Duodenal mucosa (tissue), 2 donors: ENCODE results near the gene OLA1.

Source experiments
- H3K27ac ChIP-seq: one replicate; pipeline ENCODE4 v1.7.0; 2013; ENCODE audit warnings: low read depth, low read length
- H3K27me3 ChIP-seq, 2 donors: one replicate each; pipeline ENCODE4 v1.7.0; 2013; ENCODE audit warnings: low read length in 2 of 2, control low read depth in 1 of 2; ENCODE audit not compliant: insufficient read depth in 2 of 2, control insufficient read depth in 1 of 2
- H3K36me3 ChIP-seq, 2 donors: one replicate each; pipeline ENCODE4 v1.7.0; 2013; ENCODE audit warnings: low read length in 2 of 2, control low read depth in 1 of 2; ENCODE audit not compliant: insufficient read depth in 2 of 2, control insufficient read depth in 1 of 2
- H3K4me1 ChIP-seq, 2 donors: one replicate each; pipeline ENCODE4 v1.7.0; 2013; ENCODE audit warnings: low read length in 2 of 2, control low read depth in 1 of 2; ENCODE audit not compliant: insufficient read depth in 2 of 2, control insufficient read depth in 1 of 2
- H3K4me3 ChIP-seq, 2 donors: one replicate each; pipeline ENCODE4 v1.7.0; 2013; ENCODE audit warnings: low read length in 2 of 2, low read depth in 1 of 2
- H3K9ac ChIP-seq, 2 donors: one replicate each; pipeline ENCODE4 v1.7.0; 2013; ENCODE audit warnings: low read length in 2 of 2, low read depth in 1 of 2
- H3K9me3 ChIP-seq, 2 donors: one replicate each; pipeline ENCODE4 v1.7.0; 2013; ENCODE audit warnings: low read length in 2 of 2, control low read depth in 1 of 2; ENCODE audit not compliant: control insufficient read depth in 1 of 2

Gene OLA1

GRCh38 chr2:174063492-174064092, 184.7 kb downstream of the OLA1 start:
- no peaks in the 10 kb centered on the region for H3K4me1 ChIP-seq
- no peak overlapping the region for H3K9ac ChIP-seq
- H3K9me3 ChIP-seq, result peaks cover 0 to 3% of the 10 kb centered on the region in 2 donors
- H3K4me3 ChIP-seq, result no peak overlapping the region
- no peak overlapping the region for H3K27ac ChIP-seq
- no peaks in the 10 kb centered on the region for H3K36me3 ChIP-seq
- H3K27me3 ChIP-seq, result peaks cover 0 to 3% of the 10 kb centered on the region in 2 donors

DNA sequence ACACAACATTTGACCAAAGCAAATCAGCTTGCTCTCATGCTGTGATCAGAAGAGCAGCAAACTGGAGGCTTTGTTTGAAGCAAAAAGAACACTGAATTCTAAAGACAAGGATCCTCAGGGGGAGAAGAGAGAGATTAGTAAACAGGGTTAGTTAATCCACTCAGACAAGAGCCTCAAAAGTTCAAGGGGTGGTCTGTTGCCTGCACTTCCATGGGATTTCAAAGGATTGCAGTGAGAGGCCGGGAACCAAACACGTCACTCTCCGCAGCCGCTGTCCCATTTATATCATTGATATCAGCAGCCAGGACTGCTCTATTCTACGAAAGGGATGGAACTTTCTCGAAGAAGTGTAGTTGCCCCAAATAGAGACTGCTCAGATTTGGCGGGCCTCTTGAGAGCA, 185.4 kb downstream of the OLA1 start:
- H3K27me3 ChIP-seq, result peaks cover 0 to 3% of the 10 kb centered on the region in 2 donors
- peaks cover 0 to 4% of the 10 kb centered on the region in 2 donors for H3K9me3 ChIP-seq
- H3K36me3 ChIP-seq, result no peaks in the 10 kb centered on the region
- no peak overlapping the region for H3K9ac ChIP-seq
- no peaks in the 10 kb centered on the region for H3K4me1 ChIP-seq
- H3K27ac ChIP-seq, result no peak overlapping the region
- no peak overlapping the region for H3K4me3 ChIP-seq

DNA sequence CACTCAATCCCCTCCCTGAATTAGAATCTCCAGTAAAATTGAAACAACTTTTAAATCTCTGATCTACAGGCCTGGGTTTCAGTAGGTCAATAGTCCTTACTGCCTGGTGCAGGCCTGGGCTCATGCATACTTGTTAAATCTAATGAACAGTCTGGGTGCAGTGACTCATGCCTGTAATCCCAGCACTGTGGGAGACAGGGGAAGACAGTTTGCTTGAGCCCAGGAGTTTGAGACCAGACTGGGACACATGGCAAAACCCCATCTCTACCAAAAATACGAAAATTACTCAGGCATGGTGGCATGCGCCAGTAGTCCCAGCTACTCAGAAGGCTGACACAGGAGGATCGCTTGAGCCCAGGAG, 188.5 kb downstream of the OLA1 start:
- Histone ChIP-seq H3K9ac (no peak overlapping the region), H3K4me1 (no peaks in the 10 kb centered on the region), H3K36me3 (no peaks in the 10 kb centered on the region), H3K9me3 (peaks cover 0 to 4% of the 10 kb centered on the region in 2 donors), H3K27me3 (no peaks in the 10 kb centered on the region), H3K4me3 (no peak overlapping the region), H3K27ac (no peak overlapping the region)

- Histone ChIP-seq H3K36me3 (no peaks in the 10 kb centered on the region), H3K4me1 (no peaks in the 10 kb centered on the region), H3K27me3 (no peaks in the 10 kb centered on the region), H3K27ac (no peak overlapping the region), H3K9ac (no peak overlapping the region), H3K4me3 (no peak overlapping the region), H3K9me3 (peaks cover 0 to 4% of the 10 kb centered on the region in 2 donors)
Observed at GRCh38 chr2:174059178-174059883, 189.0 kb downstream of the OLA1 start.

GRCh38 chr2:174058456-174058855, 189.9 kb downstream of the OLA1 start:
- H3K27ac ChIP-seq, result no peak overlapping the region
- no peaks in the 10 kb centered on the region for H3K36me3 ChIP-seq
- no peaks in the 10 kb centered on the region for H3K27me3 ChIP-seq
- peaks cover 6 to 7% of the 10 kb centered on the region in 2 donors for H3K4me1 ChIP-seq
- H3K9ac ChIP-seq, result no peak overlapping the region
- H3K4me3 ChIP-seq, result no peak overlapping the region
- H3K9me3 ChIP-seq, result peaks cover 0 to 4% of the 10 kb centered on the region in 2 donors

DNA sequence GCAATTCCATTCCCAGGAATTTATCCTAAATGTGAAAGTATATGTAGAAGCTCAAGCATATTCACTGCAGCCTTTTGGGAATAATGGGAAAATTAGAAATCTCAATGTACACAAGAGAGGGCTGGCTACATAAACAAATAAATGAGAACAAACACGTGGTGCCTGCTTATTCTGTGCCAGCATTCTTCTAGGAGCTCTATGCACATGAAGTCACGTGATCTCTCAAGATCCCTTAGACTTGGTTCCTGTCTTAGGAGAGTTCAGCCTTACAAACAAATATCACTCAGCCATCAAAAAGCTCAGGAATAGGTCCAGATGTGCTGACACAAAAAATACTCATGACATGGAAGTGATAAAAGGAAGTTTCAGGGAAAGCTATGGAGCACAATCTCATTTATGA, 190.3 kb downstream of the OLA1 start:
- H3K27me3 ChIP-seq, result no peaks in the 10 kb centered on the region
- H3K9me3 ChIP-seq, result peaks cover 0 to 4% of the 10 kb centered on the region in 2 donors
- H3K27ac ChIP-seq, result no peak overlapping the region
- H3K4me1 ChIP-seq, result peaks cover 7 to 9% of the 10 kb centered on the region in 2 donors
- no peak overlapping the region for H3K9ac ChIP-seq
- H3K36me3 ChIP-seq, result no peaks in the 10 kb centered on the region
- H3K4me3 ChIP-seq, result no peak overlapping the region

DNA sequence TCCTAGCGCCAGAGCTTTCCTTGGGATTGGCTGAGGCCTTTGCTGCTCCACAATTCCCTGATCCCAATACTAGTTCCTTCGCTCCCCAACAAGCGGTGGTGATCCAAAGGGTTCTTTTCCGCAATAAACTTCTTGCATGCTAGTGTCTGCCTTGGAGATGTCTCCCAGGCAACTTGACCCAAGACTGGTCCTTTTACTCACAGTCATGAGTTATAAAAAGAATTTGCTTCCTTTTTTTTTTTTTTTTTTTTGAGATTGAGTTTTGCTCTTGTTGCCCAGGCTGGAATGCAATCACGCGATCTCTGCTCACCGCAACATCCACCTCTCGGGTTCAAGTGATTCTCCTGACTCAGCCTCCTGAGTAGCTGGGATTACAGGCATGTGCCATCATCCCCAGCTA, 193.4 kb downstream of the OLA1 start:
- H3K27me3 ChIP-seq, result no peaks in the 10 kb centered on the region
- H3K4me1 ChIP-seq, result peaks cover 10 to 21% of the 10 kb centered on the region in 2 donors
- H3K27ac ChIP-seq, result no peak overlapping the region
- H3K36me3 ChIP-seq, result no peaks in the 10 kb centered on the region
- H3K9me3 ChIP-seq, result peaks cover 0 to 4% of the 10 kb centered on the region in 2 donors
- no peak overlapping the region for H3K4me3 ChIP-seq
- no peak overlapping the region for H3K9ac ChIP-seq

DNA sequence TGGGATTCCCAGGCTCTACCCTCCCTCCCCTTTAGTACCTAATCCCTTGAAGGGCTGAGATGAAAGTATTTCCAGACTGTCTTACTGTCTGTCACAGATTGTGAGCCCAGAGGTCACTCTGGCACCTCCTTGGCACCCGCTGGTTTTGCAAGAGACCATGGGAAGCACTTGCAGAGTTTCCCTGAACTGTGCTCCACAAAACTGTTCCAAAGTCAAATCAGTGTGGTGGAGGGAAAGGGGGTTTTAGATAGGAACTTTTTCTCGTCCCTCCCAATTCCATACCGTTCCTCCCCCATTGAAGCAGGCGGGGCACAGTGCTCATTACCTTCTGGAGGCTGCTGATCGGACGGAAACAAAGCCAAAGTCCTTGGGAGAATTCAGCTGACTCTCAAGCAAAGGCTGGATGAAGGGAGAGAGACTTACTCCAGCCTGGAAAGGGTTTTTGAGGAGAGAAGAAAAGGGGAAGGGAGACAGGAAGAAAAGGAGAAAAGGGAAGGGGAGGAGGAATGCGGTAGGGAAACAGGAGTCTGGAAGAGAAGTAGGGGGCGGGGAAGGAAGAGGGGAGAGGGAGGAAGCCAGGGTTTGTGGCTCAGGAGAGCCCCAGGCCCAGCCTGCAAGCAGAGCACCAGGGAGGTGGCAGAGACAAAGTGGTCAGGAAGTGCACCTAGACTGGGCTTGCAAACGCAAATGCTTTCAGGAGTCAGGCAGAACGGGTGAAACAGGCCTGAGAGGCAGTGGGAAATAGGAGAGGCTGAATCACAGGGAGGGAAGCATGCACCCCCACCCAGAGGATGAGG, 194.8 kb downstream of the OLA1 start:
- H3K27ac ChIP-seq, result no peak overlapping the region
- H3K4me3 ChIP-seq, result no peak overlapping the region
- no peaks in the 10 kb centered on the region for H3K36me3 ChIP-seq
- H3K4me1 ChIP-seq, result peaks cover 10 to 21% of the 10 kb centered on the region in 2 donors
- H3K27me3 ChIP-seq, result no peaks in the 10 kb centered on the region
- H3K9me3 ChIP-seq, result no peaks in the 10 kb centered on the region
- no peak overlapping the region for H3K9ac ChIP-seq

DNA sequence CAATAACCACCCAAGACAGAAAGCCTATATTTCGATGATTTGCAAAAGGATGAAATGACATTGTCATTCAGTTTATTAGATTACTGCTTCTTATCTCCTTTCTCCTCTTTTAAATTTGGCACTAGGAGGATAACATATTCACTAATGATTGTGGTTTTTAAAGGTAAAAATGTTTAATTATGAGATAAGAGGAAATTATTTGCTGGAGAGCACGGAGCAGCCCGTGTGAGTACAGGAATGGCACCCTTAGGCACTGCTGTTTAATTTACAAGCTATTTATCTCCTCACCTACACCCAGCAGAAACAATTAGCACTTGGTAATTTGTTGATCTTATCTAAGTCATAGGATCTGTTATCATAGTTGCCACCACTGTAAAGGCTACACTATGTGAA, 195.8 kb downstream of the OLA1 start:
- Histone ChIP-seq H3K27ac (no peak overlapping the region), H3K27me3 (no peaks in the 10 kb centered on the region), H3K4me3 (no peak overlapping the region)

More for the DNA sequence above, 195.8 kb downstream of the OLA1 start:
- Histone ChIP-seq H3K4me1 (peaks cover 10 to 21% of the 10 kb centered on the region in 2 donors), H3K9ac (no peak overlapping the region), H3K36me3 (no peaks in the 10 kb centered on the region), H3K9me3 (no peaks in the 10 kb centered on the region)
